Adrenal gland (tissue), 5 donors: ENCODE data around the gene ART1.

ENCODE experiments used
- CTCF ChIP-seq, 6 experiments: fragments of 450-650 bp in 4 of 6; fragments of 200-600 bp in 2 of 6; sonication (generic) in 1 of 6; IDR thresholded peaks; 1 replicate in 5 of 6; 2 replicates in 1 of 6; pipeline versions ENCODE4 v1.5.1 to v1.8.0; 2016 to 2021; ENCODE audit warnings: antibody characterized with exemption in 6 of 6, mild to moderate bottlenecking in 2 of 6, moderate library complexity in 1 of 6
- POLR2A ChIP-seq, 2 donors: fragments of 450-650 bp; IDR thresholded peaks; one replicate each; pipeline ENCODE4 v1.6.1; 2017; ENCODE audit warnings: antibody characterized with exemption in 2 of 2, mild to moderate bottlenecking in 2 of 2, moderate library complexity in 1 of 2
- donor health status: DM: no; HTN: no; CAD: no.

GRCh38 chr11:3665336-3666022 is 20.6 kb downstream of the ART1 start:
- TF ChIP-seq CTCF (IDR thresholded peaks at IDR 0.05) (no peak), POLR2A (IDR thresholded peaks at IDR 0.05) (no peak)
